Central memory CD8-positive, alpha-beta T cell (primary cell): ENCODE data around the gene TMEM135.
A peak's percentile ranks its signal among the peaks of the same experiment; 100 is the strongest.

Source experiments
- ATAC-seq: fragments of 150-1000 bp; cut with Tn5 transposase; replicated peaks from 2 replicates; pipeline ENCODE4 v1.10.0; 2022; ENCODE audit warnings: mild to moderate bottlenecking, moderate FRiP score, moderate number of reproducible peaks; ENCODE audit not compliant: poor library complexity, severe bottlenecking; ENCODE audit errors: extremely low read depth
- DNase-seq, 2 donors: peaks; one replicate each; pipeline ENCODE4 v3.0.0; 2021; ENCODE audit warnings: low spot score in 2 of 2
- H3K27ac Mint-ChIP-seq: one replicate; pipeline ENCODE4 v1.8.0; 2022; ENCODE audit warnings: low read depth, mild to moderate bottlenecking, moderate library complexity, mixed read lengths
- H3K27me3 Mint-ChIP-seq: one replicate; pipeline ENCODE4 v1.8.0; 2022; ENCODE audit warnings: mixed read lengths
- H3K36me3 Mint-ChIP-seq: one replicate; pipeline ENCODE4 v1.8.0; 2022; ENCODE audit warnings: mild to moderate bottlenecking, moderate library complexity, mixed read lengths; ENCODE audit not compliant: insufficient read depth
- H3K4me1 Mint-ChIP-seq: one replicate; pipeline ENCODE4 v1.8.0; 2022; ENCODE audit warnings: mixed read lengths
- H3K4me3 Mint-ChIP-seq: one replicate; pipeline ENCODE4 v1.8.0; 2022; ENCODE audit warnings: mild to moderate bottlenecking, moderate library complexity, mixed read lengths
- H3K9me3 Mint-ChIP-seq: one replicate; pipeline ENCODE4 v1.8.0; 2022; ENCODE audit warnings: mixed read lengths

TMEM135 gene

DNA sequence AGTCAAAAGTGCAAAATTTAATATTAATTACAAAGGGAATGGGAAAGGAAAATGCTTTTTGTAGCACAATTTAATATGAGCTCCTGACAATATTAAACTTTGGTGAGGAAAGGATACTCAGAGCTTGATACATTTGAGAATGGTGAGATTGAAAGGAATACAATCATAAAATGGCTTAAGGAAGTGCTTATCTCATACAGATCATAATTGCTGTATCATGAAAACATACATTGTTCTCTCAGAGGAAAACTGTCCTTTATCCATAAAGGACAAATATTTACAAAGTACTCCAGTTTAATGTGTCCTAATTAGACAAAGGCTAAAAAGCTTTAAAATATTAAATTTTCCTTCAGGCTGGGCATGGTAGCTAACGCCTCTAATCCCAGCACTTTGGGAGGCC lies 260.4 kb downstream of the TMEM135 start:
- no peak overlapping the region for H3K4me3 Mint-ChIP-seq
- H3K27ac Mint-ChIP-seq, result peak overlapping the region; percentile 11
- DNase-seq (no peak), ATAC-seq (no peak)
- H3K9me3 Mint-ChIP-seq, result no peaks in the 10 kb centered on the region
- no peaks in the 10 kb centered on the region for H3K27me3 Mint-ChIP-seq
- peaks cover 11% of the 10 kb centered on the region for H3K4me1 Mint-ChIP-seq
- peaks cover 6% of the 10 kb centered on the region for H3K36me3 Mint-ChIP-seq

GRCh38 chr11:87299041-87299481 lies 261.3 kb downstream of the TMEM135 start:
- peak overlapping the region; percentile 65 for H3K27ac Mint-ChIP-seq
- peaks cover 11% of the 10 kb centered on the region for H3K4me1 Mint-ChIP-seq
- no peak overlapping the region for H3K4me3 Mint-ChIP-seq
- DNase-seq (no peak), ATAC-seq (peak; percentile 76)
- no peaks in the 10 kb centered on the region for H3K9me3 Mint-ChIP-seq
- H3K27me3 Mint-ChIP-seq, result no peaks in the 10 kb centered on the region
- peaks cover 6% of the 10 kb centered on the region for H3K36me3 Mint-ChIP-seq

DNA sequence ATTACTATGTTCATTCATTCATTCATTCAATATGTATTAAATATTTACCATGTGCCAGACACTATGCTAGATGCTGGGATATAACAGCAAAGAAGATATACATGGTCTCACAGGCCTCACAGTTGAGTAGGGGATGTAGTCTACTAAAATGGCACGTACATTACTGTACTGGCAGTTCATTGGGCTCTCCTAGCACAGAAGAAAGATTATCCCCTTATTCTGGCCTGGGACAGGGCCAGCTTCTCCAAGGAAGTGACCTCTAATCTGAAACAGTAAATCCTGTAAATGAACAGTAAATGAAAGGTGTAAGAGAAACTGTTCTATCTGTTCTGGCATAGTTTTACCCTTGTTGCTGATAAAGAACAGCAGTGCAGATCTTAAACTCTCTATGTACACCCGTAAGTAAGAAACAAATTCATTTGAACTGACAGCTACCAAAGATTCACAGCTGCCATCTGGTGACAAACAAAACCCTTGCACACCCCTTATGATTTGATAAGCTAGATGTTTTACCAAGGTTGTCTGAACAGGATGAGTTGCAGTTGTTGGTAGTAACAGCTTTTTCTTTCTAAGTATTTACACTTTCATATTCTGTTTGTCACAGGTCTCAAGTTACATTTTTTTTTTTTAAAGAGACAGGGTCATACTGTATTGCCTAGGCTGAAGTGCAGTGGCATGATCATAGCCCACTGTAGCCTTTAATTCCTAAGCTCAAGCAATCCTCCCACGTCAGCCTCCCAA lies 263.1 kb downstream of the TMEM135 start:
- H3K27ac Mint-ChIP-seq, result no peak overlapping the region
- H3K27me3 Mint-ChIP-seq, result no peaks in the 10 kb centered on the region
- ATAC-seq, result no peak

GRCh38 chr11:87301785-87302540 lies 264.2 kb downstream of the TMEM135 start:
- no peak overlapping the region for H3K4me3 Mint-ChIP-seq
- ATAC-seq (no peak), DNase-seq (no peak)
- no peak overlapping the region for H3K27ac Mint-ChIP-seq
- peaks cover 11% of the 10 kb centered on the region for H3K4me1 Mint-ChIP-seq
- no peaks in the 10 kb centered on the region for H3K27me3 Mint-ChIP-seq
- peaks cover 12% of the 10 kb centered on the region for H3K36me3 Mint-ChIP-seq
- no peaks in the 10 kb centered on the region for H3K9me3 Mint-ChIP-seq

More for the DNA sequence above, 263.1 kb downstream of the TMEM135 start:
- Mint-ChIP-seq H3K4me1 (peaks cover 11% of the 10 kb centered on the region), H3K9me3 (no peaks in the 10 kb centered on the region), H3K36me3 (peaks cover 10% of the 10 kb centered on the region), H3K4me3 (no peak overlapping the region)
- no peak for DNase-seq

DNA sequence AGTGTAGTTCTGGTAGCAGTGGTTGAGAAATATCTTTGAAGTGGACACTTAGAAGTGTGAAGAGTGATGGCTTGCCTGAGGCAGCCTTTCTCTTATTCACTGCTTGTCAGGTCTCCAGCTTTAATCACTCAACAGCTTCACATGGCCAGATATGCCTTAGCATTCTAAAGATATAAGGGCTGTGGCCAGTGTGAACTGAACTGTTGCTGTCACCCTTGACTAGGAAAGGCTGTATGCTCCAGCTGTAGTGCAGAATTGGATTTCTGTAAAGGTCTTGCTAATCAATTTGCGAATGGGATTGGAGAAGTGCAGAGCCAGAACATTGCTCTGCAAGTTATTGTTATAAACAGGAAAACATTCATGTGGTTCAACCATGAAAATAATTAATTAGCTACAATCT lies 266.7 kb downstream of the TMEM135 start:
- Mint-ChIP-seq H3K27ac (no peak overlapping the region), H3K4me3 (no peak overlapping the region), H3K9me3 (no peaks in the 10 kb centered on the region), H3K4me1 (peaks cover 4% of the 10 kb centered on the region), H3K36me3 (peaks cover 13% of the 10 kb centered on the region), H3K27me3 (no peaks in the 10 kb centered on the region)
- no peak for ATAC-seq
- DNase-seq, result no peak

- H3K27me3 Mint-ChIP-seq, result no peaks in the 10 kb centered on the region
- ATAC-seq (no peak), DNase-seq (no peak)
- H3K27ac Mint-ChIP-seq, result no peak overlapping the region
- no peaks in the 10 kb centered on the region for H3K4me1 Mint-ChIP-seq
- H3K4me3 Mint-ChIP-seq, result no peak overlapping the region
- peaks cover 11% of the 10 kb centered on the region for H3K36me3 Mint-ChIP-seq
- H3K9me3 Mint-ChIP-seq, result no peaks in the 10 kb centered on the region
Observed at GRCh38 chr11:87306262-87306851, 268.6 kb downstream of the TMEM135 start.

DNA sequence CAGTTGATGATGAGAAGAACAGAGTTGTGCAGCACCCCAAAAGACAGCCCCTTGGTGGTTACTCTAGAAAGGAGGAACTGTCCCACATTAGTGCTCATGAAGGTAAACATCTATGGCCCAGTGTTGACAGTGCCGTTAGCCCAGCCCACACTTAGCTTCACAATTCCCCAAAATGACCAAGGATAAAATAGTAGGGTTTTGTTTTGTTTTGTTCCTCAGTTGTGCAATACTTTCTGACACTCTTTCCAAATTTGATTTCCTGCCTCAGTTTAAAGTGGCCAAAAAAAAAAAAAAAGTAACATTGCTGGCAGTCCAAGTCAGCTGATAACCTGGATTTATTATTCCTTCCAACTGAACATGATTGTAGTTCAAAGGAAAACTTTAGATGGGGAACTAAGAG lies 269.4 kb downstream of the TMEM135 start:
- no peak for DNase-seq
- no peaks in the 10 kb centered on the region for H3K27me3 Mint-ChIP-seq
- H3K9me3 Mint-ChIP-seq, result no peaks in the 10 kb centered on the region
- peaks cover 12% of the 10 kb centered on the region for H3K36me3 Mint-ChIP-seq
- no peak overlapping the region for H3K27ac Mint-ChIP-seq
- H3K4me1 Mint-ChIP-seq, result no peaks in the 10 kb centered on the region
- no peak overlapping the region for H3K4me3 Mint-ChIP-seq
- ATAC-seq, result no peak

DNA sequence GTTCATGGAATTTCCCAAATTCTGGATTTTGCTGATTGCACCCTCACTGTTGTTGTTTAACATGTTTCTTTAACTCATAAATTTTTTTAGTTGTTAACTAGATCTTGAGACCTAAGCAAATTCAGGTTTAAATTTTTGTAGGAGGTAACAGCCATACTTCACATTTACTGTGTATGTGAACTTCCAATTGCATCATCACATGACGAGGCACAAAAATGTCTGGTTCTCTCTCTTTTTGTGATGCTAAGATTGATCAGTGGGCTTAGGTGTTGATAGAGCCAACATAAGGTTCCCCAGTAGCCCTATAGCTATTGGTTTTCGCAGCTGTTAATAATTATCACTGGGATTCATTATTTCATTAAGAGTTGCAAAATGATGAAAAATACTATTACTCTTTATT lies 277.5 kb downstream of the TMEM135 start:
- H3K4me1 Mint-ChIP-seq, result no peaks in the 10 kb centered on the region
- no peaks in the 10 kb centered on the region for H3K9me3 Mint-ChIP-seq
- ATAC-seq (no peak), DNase-seq (no peak)
- no peak overlapping the region for H3K4me3 Mint-ChIP-seq
- peaks cover 7% of the 10 kb centered on the region for H3K36me3 Mint-ChIP-seq
- H3K27me3 Mint-ChIP-seq, result no peaks in the 10 kb centered on the region
- H3K27ac Mint-ChIP-seq, result no peak overlapping the region

- DNase-seq, result no peak
- Mint-ChIP-seq H3K27me3 (no peaks in the 10 kb centered on the region), H3K27ac (no peak overlapping the region), H3K9me3 (no peaks in the 10 kb centered on the region), H3K4me3 (no peak overlapping the region), H3K4me1 (no peaks in the 10 kb centered on the region), H3K36me3 (peaks cover 7% of the 10 kb centered on the region)
- no peak for ATAC-seq
Observed at GRCh38 chr11:87316491-87316890, 278.8 kb downstream of the TMEM135 start.

DNA sequence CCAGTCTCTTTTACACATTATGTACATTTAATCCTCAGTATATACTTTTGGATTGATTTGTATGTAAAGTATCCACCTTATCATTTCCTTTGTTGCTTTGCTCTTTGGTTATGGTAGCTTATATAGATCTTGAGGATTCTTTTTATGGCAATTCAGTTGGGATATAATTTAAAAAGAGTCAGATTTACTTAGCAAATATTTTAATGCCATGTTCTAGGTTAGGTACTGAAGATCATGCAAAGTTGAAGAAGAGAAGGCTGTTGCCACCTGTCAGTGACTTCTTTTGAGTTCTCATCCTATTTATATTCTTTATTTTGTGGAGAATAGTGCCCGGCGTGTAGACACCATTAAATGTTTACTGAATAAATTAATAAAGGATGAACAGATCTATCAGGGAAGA lies 279.7 kb downstream of the TMEM135 start:
- no peak for DNase-seq
- Mint-ChIP-seq H3K9me3 (no peaks in the 10 kb centered on the region), H3K4me1 (no peaks in the 10 kb centered on the region), H3K4me3 (no peak overlapping the region), H3K27ac (no peak overlapping the region), H3K36me3 (peaks cover 9% of the 10 kb centered on the region), H3K27me3 (no peaks in the 10 kb centered on the region)
- no peak for ATAC-seq

DNA sequence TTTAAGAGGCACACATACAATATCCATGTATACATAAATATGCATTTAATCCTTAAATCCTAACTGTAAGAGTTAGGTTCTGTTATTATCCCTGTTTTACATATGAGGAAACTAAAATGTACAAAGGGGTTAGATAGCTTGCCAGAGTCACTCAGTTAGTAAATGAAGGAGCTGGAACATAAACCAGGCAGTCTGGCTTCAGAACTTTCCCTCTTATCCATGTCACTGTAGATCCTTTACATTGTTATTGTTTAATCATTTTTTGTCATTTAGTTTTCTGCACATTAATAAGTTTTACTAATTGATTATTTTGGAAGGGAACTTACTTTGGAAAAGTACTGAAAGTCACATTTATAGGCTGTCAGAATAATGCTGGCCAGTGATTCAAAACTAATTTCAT lies 282.4 kb downstream of the TMEM135 start:
- ATAC-seq (no peak), DNase-seq (no peak)
- H3K27ac Mint-ChIP-seq, result no peak overlapping the region
- no peaks in the 10 kb centered on the region for H3K27me3 Mint-ChIP-seq
- no peaks in the 10 kb centered on the region for H3K9me3 Mint-ChIP-seq
- peaks cover 7% of the 10 kb centered on the region for H3K36me3 Mint-ChIP-seq
- H3K4me1 Mint-ChIP-seq, result no peaks in the 10 kb centered on the region
- H3K4me3 Mint-ChIP-seq, result no peak overlapping the region

GRCh38 chr11:87322568-87322967 lies 284.8 kb downstream of the TMEM135 start:
- no peak for ATAC-seq
- Mint-ChIP-seq H3K27me3 (no peaks in the 10 kb centered on the region), H3K4me3 (no peak overlapping the region), H3K27ac (no peak overlapping the region), H3K9me3 (peaks cover 4% of the 10 kb centered on the region), H3K4me1 (no peaks in the 10 kb centered on the region), H3K36me3 (peaks cover 13% of the 10 kb centered on the region)
- no peak for DNase-seq

DNA sequence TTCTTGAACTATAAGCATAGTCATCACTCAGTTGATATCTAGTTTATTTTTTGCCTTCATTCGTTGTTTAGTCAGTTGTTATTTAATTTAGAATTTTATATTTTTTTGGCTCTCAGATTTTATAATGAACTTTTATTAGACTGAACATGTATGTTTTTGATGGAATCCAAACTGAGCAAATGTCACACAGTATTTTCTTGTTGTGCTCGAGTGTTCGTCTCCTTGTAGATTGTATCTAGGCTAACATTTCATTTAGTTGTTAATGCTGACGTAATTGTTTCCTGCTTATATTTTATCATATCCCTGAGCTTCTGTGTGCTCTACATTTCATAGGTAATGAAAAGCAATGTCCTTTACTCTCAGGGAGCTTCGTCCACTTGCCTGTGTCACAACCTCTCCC lies 286.2 kb downstream of the TMEM135 start:
- H3K27me3 Mint-ChIP-seq, result no peaks in the 10 kb centered on the region
- H3K4me3 Mint-ChIP-seq, result no peak overlapping the region
- H3K4me1 Mint-ChIP-seq, result no peaks in the 10 kb centered on the region
- peaks cover 9% of the 10 kb centered on the region for H3K36me3 Mint-ChIP-seq
- DNase-seq (no peak), ATAC-seq (no peak)
- H3K27ac Mint-ChIP-seq, result no peak overlapping the region
- peaks cover 4% of the 10 kb centered on the region for H3K9me3 Mint-ChIP-seq
